Non-pigmented ciliary epithelial cell (primary cell): Measurements from ENCODE around the gene ANO3.
A peak's percentile ranks its signal among the peaks of the same experiment; 100 is the strongest.
"Not testable (repeated sequence)": the region's sequence is repeated elsewhere in the genome, so short reads cannot be mapped to it uniquely, and the experiment has no call there.

Experiments
- DNase-seq: peaks from one replicate; pipeline ENCODE4 v3.0.0-alpha.2; 2010; ENCODE audit warnings: low read depth

ANO3 gene

DNA sequence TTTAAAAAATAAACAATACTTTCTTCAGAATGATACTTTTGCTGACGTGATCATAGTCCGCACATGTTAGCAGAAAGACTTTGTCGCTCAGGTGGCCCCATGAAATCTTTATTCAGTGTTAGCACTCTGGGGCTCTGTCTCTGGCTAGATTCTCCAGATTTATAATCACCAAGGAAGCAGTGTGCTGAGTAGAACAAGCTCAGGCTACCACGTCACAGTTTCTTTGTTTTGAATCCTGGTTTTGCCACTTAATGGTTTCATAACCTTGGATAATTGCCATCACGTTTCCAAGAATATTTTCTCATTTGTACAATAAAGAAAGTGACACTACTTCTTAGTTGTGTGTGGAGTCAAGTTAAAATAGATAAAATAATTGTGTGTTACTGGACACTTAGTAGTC lies 244.0 kb downstream of the ANO3 start:
- DNase-seq, result no peak

DNA sequence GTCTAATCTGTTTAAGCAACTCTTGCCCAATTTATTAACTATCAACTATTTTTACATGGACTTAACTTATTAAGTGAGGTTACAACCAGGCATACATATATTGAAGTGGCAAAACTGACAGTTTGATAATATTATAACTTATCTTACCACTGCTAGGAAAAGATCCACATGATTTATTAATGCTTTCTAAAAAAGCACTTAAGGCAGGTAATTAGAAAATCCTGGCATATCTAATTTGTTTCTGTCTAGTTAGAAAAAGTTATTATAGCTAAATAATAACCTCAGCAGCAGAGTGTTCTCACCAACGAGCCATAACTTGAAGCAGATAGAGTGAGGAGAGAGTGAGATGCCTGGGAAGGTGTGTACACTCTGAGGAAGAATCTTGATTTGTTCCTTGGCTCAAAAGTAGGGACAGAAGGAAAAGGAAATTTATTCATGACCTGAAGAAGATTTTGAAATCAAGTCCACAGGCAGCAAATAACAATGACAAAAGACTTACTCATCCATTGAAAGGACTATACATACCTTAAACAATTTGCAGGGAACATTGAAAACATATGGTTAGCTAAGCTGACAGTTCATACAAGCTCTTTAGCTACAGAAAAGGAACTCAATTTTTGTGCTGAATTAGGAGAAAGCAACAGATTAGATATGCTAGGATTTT lies 247.2 kb downstream of the ANO3 start:
- no peak for DNase-seq

GRCh38 chr11:26579683-26580082 lies 247.8 kb downstream of the ANO3 start:
- no peak for DNase-seq

DNA sequence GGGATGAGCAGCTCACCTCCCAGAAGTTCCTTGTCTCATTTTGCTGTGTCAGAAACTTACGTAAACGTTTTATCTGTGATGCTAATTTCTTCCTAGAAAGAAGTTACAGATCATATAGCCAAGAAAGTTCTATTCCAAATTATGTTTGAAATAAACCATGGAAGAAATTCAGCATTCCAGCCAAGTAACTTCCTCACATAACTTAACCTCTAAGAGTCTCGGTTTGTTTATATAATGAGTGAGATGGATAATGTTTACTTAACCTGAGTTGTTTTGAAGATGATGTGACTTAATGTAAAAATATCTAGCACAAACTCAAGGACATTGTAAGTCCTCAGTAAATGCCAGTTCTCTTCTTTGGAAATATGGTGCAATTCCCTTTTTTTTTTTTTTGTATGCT lies 249.0 kb downstream of the ANO3 start:
- no peak for DNase-seq

- DNase-seq, result no peak
These were observed 251.6 kb downstream of the ANO3 start for GRCh38 chr11:26583550-26583949.

DNA sequence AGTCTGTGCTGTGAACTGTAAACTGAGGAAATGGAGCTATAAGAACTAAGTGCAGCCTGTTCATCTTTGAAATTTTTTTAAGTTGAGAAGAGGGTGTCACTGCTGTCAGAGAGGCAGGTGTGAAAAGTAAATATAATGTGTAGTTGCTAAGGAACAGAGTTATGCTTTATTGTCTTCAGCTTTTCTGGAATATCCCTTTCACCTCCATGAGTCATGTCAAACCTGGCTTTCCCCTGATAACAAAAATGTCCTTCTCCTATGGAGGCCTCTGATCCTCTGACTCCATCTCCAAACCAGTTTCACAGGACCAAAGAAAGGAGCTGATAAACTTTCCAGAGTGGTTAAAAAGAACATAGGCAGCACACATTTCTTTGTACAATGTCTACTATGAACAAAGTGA lies 252.9 kb downstream of the ANO3 start:
- no peak for DNase-seq

DNA sequence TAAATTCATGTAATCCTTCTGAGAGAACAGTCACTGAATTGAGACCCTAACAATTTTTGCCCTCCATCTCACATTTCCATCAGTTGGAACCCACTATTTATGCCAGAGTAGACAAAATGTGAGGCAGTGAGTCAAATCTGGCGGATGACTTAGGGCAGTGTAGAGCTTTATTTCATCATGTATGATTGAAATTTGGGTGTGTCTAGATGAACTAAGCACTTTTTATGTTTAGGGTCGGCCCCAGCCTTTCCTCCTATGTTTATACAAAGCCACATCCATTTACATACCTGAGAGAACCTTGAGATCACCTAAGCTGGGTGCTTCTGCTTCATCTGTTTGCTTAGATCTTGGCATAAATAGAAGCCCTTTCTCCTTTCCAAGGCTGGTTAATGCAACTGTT lies 255.1 kb downstream of the ANO3 start:
- no peak for DNase-seq

- no peak for DNase-seq
These were observed 261.8 kb downstream of the ANO3 start for GRCh38 chr11:26593691-26594090.

DNA sequence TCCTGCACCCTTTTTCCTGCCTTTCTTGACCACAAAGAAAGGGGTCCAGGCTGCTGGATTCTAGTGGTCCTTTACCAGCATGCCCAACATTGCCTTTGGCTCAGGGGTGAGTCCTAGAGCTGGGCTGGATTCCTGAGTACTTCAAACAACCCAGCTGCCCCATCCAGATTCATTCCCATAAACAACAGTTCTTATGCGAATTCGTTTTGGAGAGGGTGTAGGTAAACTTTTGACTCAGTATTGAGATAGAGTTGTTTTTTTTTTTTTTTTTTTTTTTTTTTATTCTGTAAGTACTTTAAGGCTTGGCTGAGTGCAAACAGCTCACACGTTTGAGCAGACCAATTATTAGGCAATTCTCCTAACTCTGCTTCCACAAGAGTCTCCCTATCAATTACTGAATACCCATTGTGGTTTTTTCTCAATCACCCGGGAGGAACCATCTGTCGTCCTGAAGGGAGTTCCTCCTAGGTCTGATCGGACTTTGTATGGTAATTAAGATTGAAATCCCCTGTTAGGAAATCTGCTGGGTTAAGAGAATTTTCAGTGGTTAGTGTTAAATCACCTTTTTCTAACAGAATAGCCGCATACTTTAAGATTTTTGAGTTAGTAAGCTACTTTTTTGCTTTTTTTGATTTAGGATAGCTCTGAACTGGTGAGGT lies 263.4 kb downstream of the ANO3 start:
- not testable (repeated sequence) for DNase-seq

DNA sequence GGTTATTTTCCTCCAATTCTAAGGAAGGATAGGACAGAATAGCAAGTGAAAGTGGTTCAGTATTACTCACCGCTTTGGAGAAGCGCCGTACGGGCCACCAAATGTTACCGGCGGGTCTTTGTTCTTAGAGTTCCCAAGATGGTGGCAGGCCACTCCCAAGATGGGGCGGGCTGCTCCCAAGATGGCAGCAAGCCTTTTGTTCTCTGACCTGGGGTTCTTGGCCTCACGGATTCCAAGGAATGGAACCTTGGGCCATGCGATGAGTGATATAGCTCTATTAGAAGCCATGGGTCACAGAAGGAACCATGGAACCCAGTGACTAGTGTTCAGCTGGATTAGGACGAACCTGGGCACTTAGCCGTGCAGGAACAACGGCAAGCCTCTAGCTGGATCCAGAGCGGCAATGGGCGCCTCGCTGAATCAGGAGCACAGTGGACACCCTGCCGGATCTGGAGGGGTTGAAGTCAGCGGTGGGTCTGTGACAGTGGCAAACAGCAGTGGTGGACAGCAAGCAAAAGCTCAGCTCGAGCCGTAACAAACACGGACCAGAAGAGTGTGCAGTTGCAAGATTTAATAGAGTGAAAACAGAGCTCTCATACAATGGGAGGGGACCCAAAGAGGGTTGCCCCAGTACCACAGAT lies 265.2 kb downstream of the ANO3 start:
- not testable (repeated sequence) for DNase-seq

DNA sequence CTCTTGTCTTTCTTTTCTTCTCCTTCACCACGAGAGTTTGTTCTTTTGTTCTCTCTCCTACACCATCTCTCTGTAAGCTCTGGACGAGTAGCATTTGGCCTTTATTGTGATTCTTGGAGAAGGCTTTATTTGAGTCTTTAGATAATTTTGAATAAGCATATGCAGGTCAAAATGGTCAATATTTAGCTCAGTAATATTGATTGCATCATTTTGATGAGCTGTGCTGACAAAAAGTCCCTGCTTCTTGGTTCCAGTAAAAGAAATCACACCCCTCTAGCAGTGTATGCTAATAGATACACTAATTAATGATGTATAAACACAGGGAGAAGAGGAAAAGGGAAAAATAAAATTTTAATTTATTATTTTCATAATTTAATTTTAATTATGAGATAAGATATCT lies 266.0 kb downstream of the ANO3 start:
- no peak for DNase-seq

GRCh38 chr11:26599425-26599824 lies 267.5 kb downstream of the ANO3 start:
- DNase-seq, result peak; percentile 53

DNA sequence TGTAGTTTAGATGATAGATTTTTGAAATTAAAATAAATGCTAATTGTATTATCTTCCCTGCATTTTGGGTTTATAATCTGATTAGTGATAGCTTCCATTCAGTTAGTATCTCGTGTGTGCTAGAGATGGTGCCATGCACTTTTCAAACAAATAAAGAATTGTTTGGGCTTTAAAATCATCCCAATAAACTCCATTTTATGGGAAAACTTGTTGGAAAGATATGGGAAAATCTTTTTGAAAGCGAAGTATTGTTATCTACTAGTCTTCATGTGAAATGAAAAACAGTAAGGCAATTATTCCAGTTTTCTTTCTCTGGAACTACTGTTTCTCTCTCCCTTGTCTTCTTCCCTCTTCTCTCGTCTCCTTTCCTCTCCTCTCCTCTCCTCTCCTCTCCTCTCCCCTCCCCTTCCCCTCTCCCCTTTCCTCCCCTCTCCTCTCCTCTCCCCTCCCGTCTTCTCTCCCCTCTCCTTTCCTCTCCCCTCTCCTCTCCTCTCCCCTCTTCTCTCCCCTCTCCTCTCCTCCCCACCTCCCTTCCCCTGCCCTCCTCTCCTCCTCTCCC lies 268.0 kb downstream of the ANO3 start:
- no peak for DNase-seq

DNA sequence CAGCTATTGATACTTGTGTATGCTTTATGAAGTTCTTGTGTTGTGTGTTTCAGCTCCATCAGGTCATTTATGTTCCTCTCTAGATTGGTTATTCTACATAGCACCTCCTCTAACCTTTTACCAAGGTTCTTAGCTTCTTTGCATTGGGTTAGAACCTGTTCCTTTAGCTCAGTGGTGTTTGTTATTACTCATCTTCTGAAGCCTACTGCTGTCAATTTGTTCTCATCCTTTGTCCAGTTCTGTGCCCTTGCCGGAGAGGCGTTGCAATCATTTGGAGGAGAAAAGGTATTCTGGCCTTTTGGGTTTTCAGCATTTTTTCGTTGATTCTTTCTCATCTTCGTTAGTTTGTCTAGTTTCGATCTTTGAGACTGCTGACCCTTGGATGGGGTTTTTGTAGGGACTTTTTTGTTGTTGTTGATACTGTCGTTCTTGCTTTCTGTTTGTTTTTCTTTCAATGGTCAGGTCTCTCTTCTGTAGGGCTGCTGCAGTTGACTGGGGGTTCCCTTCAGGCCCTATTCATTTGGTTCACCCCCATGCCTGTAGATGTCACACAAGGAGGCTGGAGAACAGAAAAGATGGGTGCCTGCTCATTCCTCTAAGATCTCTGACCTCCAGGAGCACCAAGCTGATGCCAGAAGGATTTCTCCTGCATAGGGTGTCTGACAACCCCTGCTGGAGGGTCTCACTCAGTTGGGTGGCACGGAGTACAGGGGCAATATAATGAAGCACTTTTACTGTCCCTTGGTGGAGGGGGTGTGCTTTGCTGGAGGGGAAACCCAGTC lies 276.0 kb downstream of the ANO3 start:
- no peak for DNase-seq

DNA sequence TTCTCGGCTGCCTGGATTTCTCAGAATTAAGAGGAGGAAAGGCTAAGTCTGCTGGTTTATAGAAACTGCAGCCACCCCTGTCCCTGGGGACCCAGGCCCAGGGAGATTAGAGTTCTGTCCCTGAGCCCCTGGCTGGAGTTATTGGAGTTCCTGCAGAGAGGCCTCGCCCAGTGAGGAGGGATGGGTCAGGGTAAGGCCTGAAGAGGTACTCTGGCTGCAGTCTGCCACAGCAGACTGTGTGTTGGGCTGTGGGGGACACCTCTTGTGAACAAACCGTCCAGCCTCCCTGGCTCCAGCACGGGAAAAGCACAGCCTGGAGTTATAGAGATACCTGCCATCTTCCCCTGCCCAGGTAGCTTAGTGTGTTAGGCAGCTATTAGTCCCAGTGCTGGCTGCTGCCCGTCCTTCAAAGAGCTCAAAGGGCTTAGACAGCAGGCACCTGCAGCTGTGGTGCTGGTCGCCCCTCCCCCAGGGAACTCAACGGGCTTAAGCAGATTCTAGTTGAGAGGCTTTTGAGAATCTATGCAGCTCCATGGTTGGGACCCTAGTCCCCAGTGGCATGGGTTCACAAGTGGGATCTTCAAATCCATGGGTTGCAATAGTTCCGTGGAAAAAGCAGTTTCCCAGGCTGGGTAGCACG lies 276.7 kb downstream of the ANO3 start:
- DNase-seq, result no peak

DNA sequence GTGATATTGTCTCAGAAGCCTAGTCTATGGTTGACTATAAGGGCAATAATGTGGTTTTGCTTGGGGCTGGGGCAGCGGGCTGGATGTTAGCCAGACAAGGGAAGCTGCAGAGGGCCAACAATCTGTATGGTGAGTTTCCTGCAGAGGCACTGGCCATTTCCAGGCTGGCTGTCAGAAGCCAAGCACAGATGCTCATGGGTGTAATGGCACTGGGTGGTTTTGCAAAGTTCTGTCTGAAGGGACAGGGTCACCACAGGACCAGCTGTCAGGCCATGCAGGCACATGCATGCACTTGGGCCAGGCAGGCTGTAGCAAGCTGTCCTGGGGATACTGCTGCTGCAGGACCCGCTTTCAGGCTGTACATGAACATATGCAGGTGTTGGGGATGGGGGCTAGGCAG lies 281.8 kb downstream of the ANO3 start:
- no peak for DNase-seq

DNA sequence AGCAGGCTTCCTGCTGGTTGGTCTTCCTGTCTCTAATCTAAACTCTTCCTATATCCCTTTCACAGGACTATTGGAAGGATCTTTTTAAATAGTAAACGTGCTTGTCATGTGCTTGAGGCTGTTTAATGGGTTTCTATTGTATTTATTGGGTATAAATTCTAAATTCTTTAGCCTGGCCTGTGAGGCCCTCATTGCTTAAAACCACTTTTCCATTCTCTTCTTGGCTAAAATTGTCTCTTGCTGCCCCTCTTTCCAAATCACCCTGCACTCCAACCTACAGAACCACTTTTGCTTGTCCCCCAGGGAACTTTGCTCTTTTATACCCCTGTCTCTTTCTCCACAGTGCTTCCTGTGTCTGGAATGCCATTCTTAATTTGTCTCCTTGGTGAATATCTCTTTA lies 286.5 kb downstream of the ANO3 start:
- no peak for DNase-seq

GRCh38 chr11:26620282-26621045 lies 288.5 kb downstream of the ANO3 start:
- no peak for DNase-seq

- peak; percentile 74 for DNase-seq
These were observed 289.2 kb downstream of the ANO3 start for GRCh38 chr11:26621132-26621531.

DNA sequence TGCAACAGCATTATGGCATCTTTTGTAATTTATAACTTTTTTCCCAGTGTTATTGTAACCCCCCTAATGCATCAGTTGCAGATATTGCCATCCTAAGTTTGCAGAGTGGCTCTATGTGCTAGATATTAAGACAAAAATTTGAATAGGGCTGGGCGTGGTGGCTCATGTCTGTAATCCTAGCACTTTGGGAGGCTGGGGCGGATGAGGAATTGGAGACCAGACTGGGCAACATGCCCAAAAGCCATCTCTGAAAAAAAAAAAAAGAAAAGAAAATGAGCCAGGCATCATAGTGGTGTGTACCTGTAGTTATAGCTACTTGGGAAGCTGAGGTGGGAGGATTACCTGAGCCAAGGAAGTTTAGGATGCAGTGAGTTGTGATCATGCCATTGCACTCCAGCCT lies 290.3 kb downstream of the ANO3 start:
- no peak for DNase-seq

GRCh38 chr11:26623076-26623659 lies 291.2 kb downstream of the ANO3 start:
- no peak for DNase-seq
